ENCODE data around the gene GMDS.

DNA sequence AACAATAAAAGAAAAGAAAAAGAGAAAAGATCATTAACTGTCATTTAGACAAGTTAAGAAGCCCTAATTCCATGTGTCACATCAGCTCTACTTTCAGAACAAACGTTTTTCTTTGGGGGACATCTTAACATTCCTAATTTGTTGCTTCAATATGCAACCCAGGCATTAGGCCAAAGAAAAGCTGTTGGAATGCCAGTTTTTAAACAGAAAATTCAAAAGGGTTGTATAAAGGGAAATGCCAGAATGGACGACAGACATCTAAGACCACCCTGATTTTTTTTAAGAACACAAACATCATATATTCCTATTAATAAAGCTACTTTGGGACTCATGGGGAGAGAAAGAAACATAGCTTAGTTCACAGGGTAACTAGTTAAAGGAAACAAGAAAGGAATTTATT, 315.0 kb downstream of the GMDS start:
- TF ChIP-seq POLR2AphosphoS5 (IDR thresholded peaks at IDR 0.05; ENCODE audit: insufficient read depth in 1 of 2, low read depth in 1 of 2) (no peak), POLR2A (IDR thresholded peaks at IDR 0.05) (no peak)
- TF ChIP-seq, protein P1, sequence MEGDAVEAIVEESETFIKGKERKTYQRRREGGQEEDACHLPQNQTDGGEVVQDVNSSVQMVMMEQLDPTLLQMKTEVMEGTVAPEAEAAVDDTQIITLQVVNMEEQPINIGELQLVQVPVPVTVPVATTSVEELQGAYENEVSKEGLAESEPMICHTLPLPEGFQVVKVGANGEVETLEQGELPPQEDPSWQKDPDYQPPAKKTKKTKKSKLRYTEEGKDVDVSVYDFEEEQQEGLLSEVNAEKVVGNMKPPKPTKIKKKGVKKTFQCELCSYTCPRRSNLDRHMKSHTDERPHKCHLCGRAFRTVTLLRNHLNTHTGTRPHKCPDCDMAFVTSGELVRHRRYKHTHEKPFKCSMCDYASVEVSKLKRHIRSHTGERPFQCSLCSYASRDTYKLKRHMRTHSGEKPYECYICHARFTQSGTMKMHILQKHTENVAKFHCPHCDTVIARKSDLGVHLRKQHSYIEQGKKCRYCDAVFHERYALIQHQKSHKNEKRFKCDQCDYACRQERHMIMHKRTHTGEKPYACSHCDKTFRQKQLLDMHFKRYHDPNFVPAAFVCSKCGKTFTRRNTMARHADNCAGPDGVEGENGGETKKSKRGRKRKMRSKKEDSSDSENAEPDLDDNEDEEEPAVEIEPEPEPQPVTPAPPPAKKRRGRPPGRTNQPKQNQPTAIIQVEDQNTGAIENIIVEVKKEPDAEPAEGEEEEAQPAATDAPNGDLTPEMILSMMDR (IDR thresholded peaks at IDR 0.05), result no peak

Data from vagina (tissue), 2 donors.